ENCODE results near the gene RNASEH1. TPM values are rescaled to one million over a fixed set of nuclear protein-coding genes. Genes with fewer than 3 reads are reported as not detected.

The RNASEH1 gene
- total and polyA plus RNA-seq, 2 donors (not counting 1 experiment from before 2014, with no cell fraction given): 23.8 to 31.2 TPM

GRCh38 chr2:3587432-3587831 lies 29.3 kb upstream of the RNASEH1 start:
- H4K20me1 ChIP-seq (ENCODE audit: control insufficient read depth, extremely low read depth, insufficient read depth, low read length): no peaks in the 10 kb centered on the region
- H3K27ac ChIP-seq (ENCODE audit: insufficient read depth, low read length): peak overlapping the region; percentile 22
- no peak overlapping the region for H3K4me3 ChIP-seq (replicated peaks in 1 of 4; ENCODE audit: control extremely low read depth in 1 of 4, insufficient read depth in 1 of 4, low read depth in 3 of 4, low read length in 4 of 4)
- H3K79me2 ChIP-seq (ENCODE audit: control insufficient read depth, insufficient read depth, low read length): no peaks in the 10 kb centered on the region
- TF ChIP-seq EZH2 (IDR thresholded peaks at IDR 0.05; ENCODE audit: low read length, missing control alignments) (no peak), CTCF (conservative IDR thresholded peaks at IDR 0.05 in 1 of 2, IDR thresholded peaks at IDR 0.05 in 1 of 2; ENCODE audit: low read depth in 1 of 2, low read length in 2 of 2) (no peak)
- H3K4me1 ChIP-seq (ENCODE audit: control insufficient read depth, extremely low read depth, insufficient read depth, low read length): peaks cover 7% of the 10 kb centered on the region
- H2AFZ ChIP-seq (ENCODE audit: low read length): no peak overlapping the region
- DNase-seq (ENCODE audit: low read depth in 2 of 2): peak in 1 of 2 donors; percentile 80
- H3K4me2 ChIP-seq (ENCODE audit: extremely low read depth, insufficient read depth, low read length): no peak overlapping the region
- H3K27me3 ChIP-seq (ENCODE audit: control insufficient read depth, insufficient read depth, low read length): no peaks in the 10 kb centered on the region
- no peaks in the 10 kb centered on the region for H3K9me3 ChIP-seq (ENCODE audit: control insufficient read depth, insufficient read depth, low read depth, low read length)
- no peak overlapping the region for H3K9ac ChIP-seq (ENCODE audit: insufficient read depth, low read length)
- H3K36me3 ChIP-seq (ENCODE audit: control insufficient read depth, insufficient read depth, low read length): no peaks in the 10 kb centered on the region

GRCh38 chr2:3587021-3587420 lies 28.9 kb upstream of the RNASEH1 start:
- Histone ChIP-seq H4K20me1 (ENCODE audit: control insufficient read depth, extremely low read depth, insufficient read depth, low read length) (no peaks in the 10 kb centered on the region), H3K9me3 (ENCODE audit: control insufficient read depth, insufficient read depth, low read depth, low read length) (no peaks in the 10 kb centered on the region), H3K36me3 (ENCODE audit: control insufficient read depth, insufficient read depth, low read length) (no peaks in the 10 kb centered on the region), H3K27ac (ENCODE audit: insufficient read depth, low read length) (peak overlapping the region; percentile 22), H3K4me3 (replicated peaks in 1 of 4; ENCODE audit: control extremely low read depth in 1 of 4, insufficient read depth in 1 of 4, low read depth in 3 of 4, low read length in 4 of 4) (no peak overlapping the region), H3K4me1 (ENCODE audit: control insufficient read depth, extremely low read depth, insufficient read depth, low read length) (peaks cover 7% of the 10 kb centered on the region), H2AFZ (ENCODE audit: low read length) (no peak overlapping the region), H3K79me2 (ENCODE audit: control insufficient read depth, insufficient read depth, low read length) (no peaks in the 10 kb centered on the region), H3K4me2 (ENCODE audit: extremely low read depth, insufficient read depth, low read length) (no peak overlapping the region), H3K9ac (ENCODE audit: insufficient read depth, low read length) (no peak overlapping the region), H3K27me3 (ENCODE audit: control insufficient read depth, insufficient read depth, low read length) (no peaks in the 10 kb centered on the region)
- DNase-seq (ENCODE audit: low read depth in 2 of 2): no peak
- TF ChIP-seq EZH2 (IDR thresholded peaks at IDR 0.05; ENCODE audit: low read length, missing control alignments) (no peak), CTCF (conservative IDR thresholded peaks at IDR 0.05 in 1 of 2, IDR thresholded peaks at IDR 0.05 in 1 of 2; ENCODE audit: low read depth in 1 of 2, low read length in 2 of 2) (no peak)

GRCh38 chr2:3586220-3586619 lies 28.1 kb upstream of the RNASEH1 start:
- H3K4me3 ChIP-seq (replicated peaks in 1 of 4; ENCODE audit: control extremely low read depth in 1 of 4, insufficient read depth in 1 of 4, low read depth in 3 of 4, low read length in 4 of 4): no peak overlapping the region
- H3K4me2 ChIP-seq (ENCODE audit: extremely low read depth, insufficient read depth, low read length): no peak overlapping the region
- H3K9ac ChIP-seq (ENCODE audit: insufficient read depth, low read length): peak overlapping the region; percentile 8
- H3K36me3 ChIP-seq (ENCODE audit: control insufficient read depth, insufficient read depth, low read length): peaks cover 1% of the 10 kb centered on the region
- TF ChIP-seq EZH2 (IDR thresholded peaks at IDR 0.05; ENCODE audit: low read length, missing control alignments) (no peak), CTCF (conservative IDR thresholded peaks at IDR 0.05 in 1 of 2, IDR thresholded peaks at IDR 0.05 in 1 of 2; ENCODE audit: low read depth in 1 of 2, low read length in 2 of 2) (no peak)
- H2AFZ ChIP-seq (ENCODE audit: low read length): peak overlapping the region; percentile 26
- H3K9me3 ChIP-seq (ENCODE audit: control insufficient read depth, insufficient read depth, low read depth, low read length): no peaks in the 10 kb centered on the region
- peaks cover 4% of the 10 kb centered on the region for H3K79me2 ChIP-seq (ENCODE audit: control insufficient read depth, insufficient read depth, low read length)
- no peaks in the 10 kb centered on the region for H4K20me1 ChIP-seq (ENCODE audit: control insufficient read depth, extremely low read depth, insufficient read depth, low read length)
- peak overlapping the region; percentile 91 for H3K27ac ChIP-seq (ENCODE audit: insufficient read depth, low read length)
- no peaks in the 10 kb centered on the region for H3K27me3 ChIP-seq (ENCODE audit: control insufficient read depth, insufficient read depth, low read length)
- no peak for DNase-seq (ENCODE audit: low read depth in 2 of 2)
- peaks cover 7% of the 10 kb centered on the region for H3K4me1 ChIP-seq (ENCODE audit: control insufficient read depth, extremely low read depth, insufficient read depth, low read length)

Measured in fibroblast of lung (primary cell).